ENCODE data around the gene INPPL1. TPM values are rescaled to one million over a fixed set of nuclear protein-coding genes. Genes with fewer than 3 reads are reported as not detected.
"Not testable (repeated sequence)": the region's sequence is repeated elsewhere in the genome, so short reads cannot be mapped to it uniquely, and the experiment has no call there.

The INPPL1 gene
- total RNA-seq (2012; rRNA removed) = 41.6 and 43.9 TPM in 2 replicates

GRCh38 chr11:72224564-72225410 is at the start of gene INPPL1:
Gene INPPL1, plus strand, starts transcription at chr11:72224767. Its CDS starts 218 bp downstream, at chr11:72224985.
- Histone ChIP-seq H3K36me3 (ENCODE audit: insufficient read depth, low read length) (peaks cover 30% of the 10 kb centered on the region), H3K4me3 (ENCODE audit: low read length) (peak within 1 kb of the TSS; percentile 84), H3K27me3 (ENCODE audit: control insufficient read depth, insufficient read depth, low read length) (no peaks in the 10 kb centered on the region), H3K4me1 (ENCODE audit: control insufficient read depth, insufficient read depth, low read length) (peaks cover 33% of the 10 kb centered on the region), H3K9me3 (replicated peaks; ENCODE audit: low read length) (no peaks in the 10 kb centered on the region), H3K4me2 (ENCODE audit: low read length) (peak within 1 kb of the TSS; percentile 95), H3K9ac (ENCODE audit: low read depth, low read length) (peak within 1 kb of the TSS; percentile 94)

- Histone ChIP-seq H3K4me2 (ENCODE audit: low read length) (no peak overlapping the region), H3K4me3 (ENCODE audit: low read length) (no peak overlapping the region), H3K27me3 (ENCODE audit: control insufficient read depth, insufficient read depth, low read length) (peaks cover 17% of the 10 kb centered on the region), H3K9me3 (replicated peaks; ENCODE audit: low read length) (no peaks in the 10 kb centered on the region), H3K4me1 (ENCODE audit: control insufficient read depth, insufficient read depth, low read length) (no peaks in the 10 kb centered on the region), H3K9ac (ENCODE audit: low read depth, low read length) (no peak overlapping the region), H3K36me3 (ENCODE audit: insufficient read depth, low read length) (no peaks in the 10 kb centered on the region)
These were observed 46.9 kb upstream of the INPPL1 start for GRCh38 chr11:72177656-72178055.

- Histone ChIP-seq H3K9ac (ENCODE audit: low read depth, low read length) (no peak overlapping the region), H3K4me1 (ENCODE audit: control insufficient read depth, insufficient read depth, low read length) (no peaks in the 10 kb centered on the region)
These were observed 45.3 kb upstream of the INPPL1 start for GRCh38 chr11:72179049-72179803.

GRCh38 chr11:72179804-72180396 is 44.7 kb upstream of the INPPL1 start:
- Histone ChIP-seq H3K4me1 (ENCODE audit: control insufficient read depth, insufficient read depth, low read length) (no peaks in the 10 kb centered on the region), H3K9ac (ENCODE audit: low read depth, low read length) (no peak overlapping the region), H3K36me3 (ENCODE audit: insufficient read depth, low read length) (no peaks in the 10 kb centered on the region), H3K4me3 (ENCODE audit: low read length) (no peak overlapping the region), H3K27me3 (ENCODE audit: control insufficient read depth, insufficient read depth, low read length) (peaks cover 13% of the 10 kb centered on the region), H3K9me3 (replicated peaks; ENCODE audit: low read length) (no peaks in the 10 kb centered on the region), H3K4me2 (ENCODE audit: low read length) (no peak overlapping the region)

More at GRCh38 chr11:72179049-72179803, 45.3 kb upstream of the INPPL1 start:
- H3K9me3 ChIP-seq (replicated peaks; ENCODE audit: low read length) = no peaks in the 10 kb centered on the region
- H3K4me2 ChIP-seq (ENCODE audit: low read length) = no peak overlapping the region
- H3K36me3 ChIP-seq (ENCODE audit: insufficient read depth, low read length) = no peaks in the 10 kb centered on the region
- no peak overlapping the region for H3K4me3 ChIP-seq (ENCODE audit: low read length)
- H3K27me3 ChIP-seq (ENCODE audit: control insufficient read depth, insufficient read depth, low read length) = peaks cover 13% of the 10 kb centered on the region

- not testable (repeated sequence) for H3K9ac ChIP-seq (ENCODE audit: low read depth, low read length); H3K36me3 ChIP-seq (ENCODE audit: insufficient read depth, low read length); H3K4me2 ChIP-seq (ENCODE audit: low read length); H3K4me3 ChIP-seq (ENCODE audit: low read length); H3K4me1 ChIP-seq (ENCODE audit: control insufficient read depth, insufficient read depth, low read length); H3K9me3 ChIP-seq (replicated peaks; ENCODE audit: low read length)
- peaks cover 13% of the 10 kb centered on the region for H3K27me3 ChIP-seq (ENCODE audit: control insufficient read depth, insufficient read depth, low read length)
These were observed 43.5 kb upstream of the INPPL1 start for GRCh38 chr11:72180892-72181552.

GRCh38 chr11:72181553-72181958 is 43.0 kb upstream of the INPPL1 start:
- not testable (repeated sequence) for H3K9ac ChIP-seq (ENCODE audit: low read depth, low read length); H3K36me3 ChIP-seq (ENCODE audit: insufficient read depth, low read length); H3K4me1 ChIP-seq (ENCODE audit: control insufficient read depth, insufficient read depth, low read length); H3K9me3 ChIP-seq (replicated peaks; ENCODE audit: low read length); H3K4me2 ChIP-seq (ENCODE audit: low read length); H3K4me3 ChIP-seq (ENCODE audit: low read length)
- H3K27me3 ChIP-seq (ENCODE audit: control insufficient read depth, insufficient read depth, low read length) = peaks cover 13% of the 10 kb centered on the region

GRCh38 chr11:72188267-72188666 is 36.3 kb upstream of the INPPL1 start:
- no peaks in the 10 kb centered on the region for H3K36me3 ChIP-seq (ENCODE audit: insufficient read depth, low read length)

GRCh38 chr11:72189455-72190250 is 34.9 kb upstream of the INPPL1 start:
- H3K4me1 ChIP-seq (ENCODE audit: control insufficient read depth, insufficient read depth, low read length) = no peaks in the 10 kb centered on the region
- no peak overlapping the region for H3K4me3 ChIP-seq (ENCODE audit: low read length)
- no peaks in the 10 kb centered on the region for H3K9me3 ChIP-seq (replicated peaks; ENCODE audit: low read length)
- H3K36me3 ChIP-seq (ENCODE audit: insufficient read depth, low read length) = no peaks in the 10 kb centered on the region
- no peak overlapping the region for H3K4me2 ChIP-seq (ENCODE audit: low read length)
- no peak overlapping the region for H3K9ac ChIP-seq (ENCODE audit: low read depth, low read length)
- H3K27me3 ChIP-seq (ENCODE audit: control insufficient read depth, insufficient read depth, low read length) = no peaks in the 10 kb centered on the region

More at GRCh38 chr11:72188267-72188666, 36.3 kb upstream of the INPPL1 start:
- H3K4me3 ChIP-seq (ENCODE audit: low read length) = no peak overlapping the region
- no peak overlapping the region for H3K9ac ChIP-seq (ENCODE audit: low read depth, low read length)
- H3K27me3 ChIP-seq (ENCODE audit: control insufficient read depth, insufficient read depth, low read length) = no peaks in the 10 kb centered on the region
- H3K4me2 ChIP-seq (ENCODE audit: low read length) = no peak overlapping the region
- H3K9me3 ChIP-seq (replicated peaks; ENCODE audit: low read length) = no peaks in the 10 kb centered on the region
- H3K4me1 ChIP-seq (ENCODE audit: control insufficient read depth, insufficient read depth, low read length) = no peaks in the 10 kb centered on the region

- Histone ChIP-seq H3K4me2 (ENCODE audit: low read length) (no peak overlapping the region), H3K4me1 (ENCODE audit: control insufficient read depth, insufficient read depth, low read length) (no peaks in the 10 kb centered on the region), H3K4me3 (ENCODE audit: low read length) (no peak overlapping the region), H3K36me3 (ENCODE audit: insufficient read depth, low read length) (no peaks in the 10 kb centered on the region), H3K27me3 (ENCODE audit: control insufficient read depth, insufficient read depth, low read length) (no peaks in the 10 kb centered on the region), H3K9me3 (replicated peaks; ENCODE audit: low read length) (no peaks in the 10 kb centered on the region), H3K9ac (ENCODE audit: low read depth, low read length) (no peak overlapping the region)
These were observed 33.9 kb upstream of the INPPL1 start for GRCh38 chr11:72190631-72191071.

GRCh38 chr11:72191961-72192381 is 32.6 kb upstream of the INPPL1 start, which contains the start of gene FOLR1:
Gene FOLR1, plus strand, starts transcription at chr11:72192140. Its CDS starts 34 bp downstream, at chr11:72192174.
- no peak within 1 kb of the TSS for H3K4me2 ChIP-seq (ENCODE audit: low read length)
- no peaks in the 10 kb centered on the region for H3K36me3 ChIP-seq (ENCODE audit: insufficient read depth, low read length)
- H3K4me1 ChIP-seq (ENCODE audit: control insufficient read depth, insufficient read depth, low read length) = no peaks in the 10 kb centered on the region

More at GRCh38 chr11:72191961-72192381, 32.6 kb upstream of the INPPL1 start, which contains the start of gene FOLR1:
- no peaks in the 10 kb centered on the region for H3K9me3 ChIP-seq (replicated peaks; ENCODE audit: low read length)
- H3K9ac ChIP-seq (ENCODE audit: low read depth, low read length) = no peak within 1 kb of the TSS
- no peak within 1 kb of the TSS for H3K4me3 ChIP-seq (ENCODE audit: low read length)
- H3K27me3 ChIP-seq (ENCODE audit: control insufficient read depth, insufficient read depth, low read length) = no peaks in the 10 kb centered on the region

All from skeletal muscle satellite cell (primary cell).